Effector CD8-positive, alpha-beta T cell (primary cell): ENCODE data around the gene IPO8.
"Not testable (repeated sequence)": the region's sequence is repeated elsewhere in the genome, so short reads cannot be mapped to it uniquely, and the experiment has no call there.

Experiments
- DNase-seq: peaks from one replicate; lab custom pipeline; 2025; lab: John Stamatoyannopoulos, UW

The IPO8 gene

DNA sequence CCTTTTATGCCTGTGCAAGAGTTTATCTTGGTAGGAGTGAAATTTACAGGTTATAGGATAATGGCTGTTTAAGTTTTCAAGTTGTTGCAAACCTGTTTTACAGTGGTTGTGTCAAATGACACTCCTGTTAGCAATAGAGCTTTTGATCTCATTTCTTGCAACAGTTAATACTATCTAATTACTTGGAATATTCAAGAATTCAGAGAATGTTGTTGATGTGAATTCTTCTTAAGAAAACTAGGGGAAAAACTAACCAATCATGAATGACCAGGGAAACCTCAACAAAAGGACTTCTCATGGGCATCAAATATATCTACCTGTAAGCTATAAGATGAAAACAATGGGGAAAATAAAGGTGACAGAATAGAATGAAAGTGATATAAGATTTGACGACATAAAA lies 85.0 kb downstream of the IPO8 start:
- no peak for DNase-seq

DNA sequence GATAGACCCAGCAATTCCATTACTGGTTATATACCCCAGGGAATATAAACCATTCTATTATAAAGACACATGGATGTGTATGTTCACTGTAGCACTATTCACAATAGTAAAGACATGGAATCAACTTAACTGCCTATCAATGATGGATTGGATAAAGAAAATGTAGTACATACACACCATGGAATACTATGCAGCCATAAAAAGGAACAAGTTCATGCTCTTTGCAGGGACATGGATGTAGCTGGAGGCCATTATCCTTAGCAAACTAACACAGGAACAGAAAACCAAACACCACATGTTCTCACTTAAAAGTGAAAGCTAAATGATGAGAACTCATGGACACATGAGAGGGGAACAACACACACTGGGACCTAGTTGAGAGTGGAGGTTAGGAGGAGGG lies 85.8 kb downstream of the IPO8 start:
- DNase-seq: not testable (repeated sequence)

DNA sequence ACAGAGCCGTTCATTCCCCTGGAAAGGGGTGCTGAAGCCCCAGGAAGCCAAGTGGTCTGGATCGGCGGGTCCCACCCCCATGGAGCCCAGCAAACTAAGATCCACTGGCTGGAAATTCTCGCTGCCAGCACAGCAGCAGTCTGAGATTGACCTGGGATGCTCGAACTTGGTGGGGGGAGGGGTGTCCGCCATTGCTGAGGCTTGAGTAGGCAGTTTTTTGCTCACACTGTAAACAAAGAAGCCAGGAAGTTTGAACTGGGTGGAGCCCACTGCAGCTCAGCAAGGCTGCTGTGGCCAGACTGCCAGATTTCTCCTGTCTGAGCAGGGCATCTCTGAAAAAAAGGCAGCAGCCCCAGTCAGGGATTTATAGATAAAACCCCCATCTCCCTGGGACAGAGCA lies 91.4 kb downstream of the IPO8 start:
- not testable (repeated sequence) for DNase-seq

DNA sequence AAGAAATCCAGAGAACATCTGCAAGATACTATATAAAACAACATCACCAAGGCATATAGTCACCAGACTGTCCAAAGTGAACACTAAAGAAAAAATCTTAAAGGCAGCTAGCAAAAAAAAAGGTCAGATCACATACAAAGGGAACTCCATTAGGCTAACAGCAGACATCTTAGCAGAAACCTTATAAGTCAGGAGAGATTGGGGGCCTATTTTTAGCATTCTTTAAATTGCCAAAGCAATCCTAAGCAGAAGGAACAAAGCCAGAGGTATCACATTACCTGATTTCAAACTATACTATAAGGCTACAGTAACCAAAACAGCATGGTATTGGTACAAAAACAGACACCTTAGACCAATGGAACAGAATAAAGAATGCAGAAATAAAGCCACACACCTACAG lies 92.5 kb downstream of the IPO8 start:
- DNase-seq: no peak

DNA sequence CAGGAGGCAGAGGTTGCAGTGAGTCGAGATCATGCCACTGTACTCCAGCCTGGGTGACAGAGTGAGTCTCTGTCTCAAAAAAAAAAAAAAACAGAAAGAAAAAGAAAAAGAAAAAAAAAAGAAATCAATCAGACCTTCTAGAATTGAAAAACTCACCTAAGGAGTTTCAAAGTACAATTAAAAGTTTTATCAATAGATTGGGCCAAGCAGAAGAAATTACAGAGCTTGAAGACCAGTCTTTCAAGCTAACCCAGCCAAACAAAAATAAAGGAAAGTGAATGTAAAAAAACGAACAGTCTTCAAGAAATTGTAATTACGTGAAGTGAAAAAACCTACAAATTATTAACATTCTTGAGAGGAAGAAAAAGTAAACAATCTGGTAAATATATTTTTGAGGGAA lies 93.0 kb downstream of the IPO8 start:
- no peak for DNase-seq

DNA sequence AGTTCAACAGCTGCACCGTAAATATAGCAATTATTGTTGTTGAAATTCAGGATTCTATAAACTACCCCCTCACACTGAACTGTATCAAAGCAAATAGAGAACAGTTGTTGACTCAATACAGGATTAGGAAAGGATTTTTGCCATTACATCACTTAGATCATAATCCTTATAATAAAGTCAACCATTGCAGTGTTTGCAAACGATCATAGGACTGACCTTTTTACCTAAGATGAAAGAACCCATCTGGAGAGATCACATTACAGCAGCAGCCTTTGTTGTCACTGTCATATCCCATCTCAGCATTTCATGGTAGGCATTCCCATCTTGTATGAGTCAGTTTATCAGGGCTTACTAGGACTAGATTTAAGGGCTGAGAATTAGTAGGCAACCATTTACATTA lies 96.1 kb downstream of the IPO8 start:
- no peak for DNase-seq

DNA sequence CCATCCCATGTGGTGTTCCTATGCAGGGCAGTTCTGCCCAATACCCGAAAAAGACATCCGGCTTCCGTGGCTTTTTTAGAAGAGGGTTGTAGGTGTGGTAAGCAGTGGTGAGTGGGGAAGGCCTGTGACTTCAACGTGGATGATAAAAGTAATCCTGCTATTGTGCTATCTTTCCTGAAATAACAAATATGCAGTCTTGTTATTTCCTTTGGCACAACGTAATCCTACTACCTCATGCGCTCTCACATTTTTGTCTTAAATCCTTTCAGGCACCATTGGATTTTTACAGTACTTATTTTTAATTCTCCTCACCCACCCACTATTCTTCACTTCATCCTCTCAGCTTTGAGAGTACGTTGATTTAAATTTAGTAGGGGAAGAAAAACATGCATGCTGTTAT lies 96.8 kb downstream of the IPO8 start:
- DNase-seq: no peak

DNA sequence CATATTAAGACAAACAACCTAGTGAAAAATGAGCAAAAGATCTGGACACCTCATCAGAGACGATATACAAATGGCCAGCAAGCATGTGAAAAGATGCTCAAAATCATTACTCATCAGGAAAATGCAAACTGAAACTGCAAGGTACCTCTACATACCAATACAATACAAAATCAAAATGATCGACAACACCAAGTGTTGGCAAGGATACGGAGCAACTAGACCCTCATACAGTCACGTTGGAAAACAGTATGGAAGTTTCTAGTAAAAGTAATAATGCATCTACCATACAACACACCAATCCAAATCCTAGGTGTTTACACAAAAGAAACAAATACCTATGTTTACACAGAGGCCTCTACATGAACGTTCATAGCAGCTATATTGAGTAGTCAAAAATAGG lies 99.9 kb downstream of the IPO8 start:
- DNase-seq: no peak

DNA sequence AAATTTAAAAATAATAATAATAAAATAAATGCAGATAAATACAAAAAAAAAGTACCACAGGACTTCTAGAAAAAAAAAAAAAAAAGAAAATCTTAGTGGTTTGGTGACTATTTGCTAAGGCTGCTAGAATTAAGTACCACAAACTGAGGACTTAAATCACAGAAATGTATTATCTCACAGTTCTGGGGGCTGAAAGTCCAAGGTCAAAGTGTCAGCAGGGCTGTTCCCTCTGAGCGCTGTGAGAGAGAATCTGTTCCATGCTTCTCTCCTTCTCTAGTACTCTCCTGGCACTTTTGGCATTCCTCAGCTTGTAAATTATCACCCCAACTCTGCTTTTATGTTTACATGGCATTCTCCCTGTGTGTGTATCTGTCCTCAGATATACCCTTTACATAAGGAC lies 101.2 kb downstream of the IPO8 start:
- no peak for DNase-seq

DNA sequence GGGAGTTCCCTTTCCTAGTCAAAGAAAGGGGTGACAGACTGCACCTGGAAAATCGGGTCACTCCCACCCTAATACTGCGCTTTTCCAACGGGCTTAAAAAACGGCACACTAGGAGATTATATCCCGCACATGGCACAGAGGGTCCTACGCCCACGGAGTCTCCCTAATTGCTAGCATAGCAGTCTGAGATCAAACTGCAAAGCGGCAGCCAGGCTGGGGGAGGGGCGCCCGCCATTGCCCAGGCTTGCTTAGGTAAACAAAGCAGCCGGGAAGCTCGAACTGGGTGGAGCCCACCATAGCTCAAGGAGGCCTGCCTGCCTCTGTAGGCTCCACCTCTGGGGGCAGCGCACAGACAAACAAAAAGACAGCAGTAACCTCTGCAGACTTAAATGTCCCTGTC lies 107.1 kb downstream of the IPO8 start:
- DNase-seq: not testable (repeated sequence)

DNA sequence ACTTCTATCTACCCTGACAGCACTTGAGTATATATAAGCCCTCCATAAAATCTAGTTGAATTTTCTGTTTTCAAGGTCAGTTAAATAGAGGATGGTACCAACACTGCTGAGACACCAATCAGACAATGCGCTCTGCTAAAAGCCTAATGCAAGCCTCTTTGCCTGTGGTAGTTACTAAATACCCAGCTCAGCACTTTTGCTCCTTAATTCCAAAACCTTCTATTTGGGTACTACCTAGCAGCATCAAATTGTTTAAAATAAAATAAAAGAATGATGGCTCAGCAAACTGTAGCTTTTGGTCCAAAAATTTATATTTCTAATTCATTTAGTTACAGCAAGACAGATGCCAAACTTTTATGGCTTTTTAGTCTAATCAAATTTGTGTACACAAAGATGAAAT lies 107.9 kb downstream of the IPO8 start:
- DNase-seq: no peak

DNA sequence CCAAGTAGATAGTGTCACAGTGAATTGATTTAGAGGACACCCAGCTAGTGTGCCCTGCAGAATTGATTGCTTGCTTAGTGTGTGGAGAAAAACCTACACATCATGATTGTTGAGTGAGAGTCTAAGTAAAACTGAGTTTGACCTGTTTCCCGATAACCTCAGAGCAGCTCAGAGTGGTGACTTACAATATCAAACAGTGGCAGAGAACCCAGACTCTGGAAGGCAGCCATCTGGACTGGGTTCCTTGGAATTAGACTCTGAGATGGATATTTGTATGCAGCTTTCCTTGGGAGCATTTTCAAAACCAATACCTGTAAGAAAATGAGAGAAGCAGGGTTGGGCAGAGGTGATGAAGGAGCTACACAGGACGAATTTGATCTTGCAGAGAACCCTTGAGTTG lies 109.8 kb downstream of the IPO8 start:
- no peak for DNase-seq

DNA sequence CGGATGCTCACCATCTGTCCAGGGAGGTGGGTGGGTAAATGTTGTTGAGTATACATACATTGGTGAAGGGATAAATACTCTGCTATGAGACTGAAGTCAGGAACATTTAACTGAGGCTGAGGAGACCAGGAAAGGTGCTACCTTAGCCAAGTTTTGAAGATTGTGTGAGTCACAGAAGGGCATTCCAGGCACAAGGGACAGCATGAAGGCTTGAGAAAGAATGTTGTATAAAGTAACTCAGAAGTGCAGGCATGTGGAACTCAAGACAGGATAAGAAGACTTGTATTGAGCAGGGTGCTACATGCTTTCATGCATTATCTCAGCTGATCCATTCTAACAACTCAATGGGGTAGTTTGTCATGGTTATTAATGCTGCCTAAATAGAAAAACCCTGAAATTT lies 112.7 kb downstream of the IPO8 start:
- DNase-seq: no peak

DNA sequence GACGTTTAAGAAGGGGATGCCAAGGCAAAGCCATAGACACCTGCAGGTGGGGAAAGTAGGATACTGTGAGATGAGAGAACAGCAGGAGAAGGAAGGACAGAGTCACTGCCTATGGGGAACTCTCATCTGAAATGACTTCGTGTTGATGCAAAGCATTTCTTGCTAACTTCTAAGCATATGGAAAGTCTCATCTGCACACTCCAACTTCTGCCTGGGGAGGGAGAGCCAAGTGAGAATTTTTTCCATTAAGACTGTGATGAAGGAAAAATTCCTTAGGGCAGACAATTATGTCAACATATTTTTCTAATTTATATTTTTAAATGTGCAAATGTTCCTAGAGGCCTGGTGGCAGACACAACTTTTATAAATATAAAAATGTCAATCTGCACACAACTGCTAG lies 115.3 kb downstream of the IPO8 start:
- no peak for DNase-seq
